COLO668 (cell line): Measurements from ENCODE around the gene TEPSIN.

Experiments used
- DNase-seq: peaks from one replicate; lab custom pipeline; 2025; ENCODE audit not compliant: unreplicated experiment; lab: John Stamatoyannopoulos, UW

TEPSIN gene

GRCh38 chr17:81187586-81188490 is 51.0 kb downstream of the TEPSIN start:
- DNase-seq: no peak

- no peak for DNase-seq
These were observed 51.7 kb downstream of the TEPSIN start for GRCh38 chr17:81187120-81187519.

GRCh38 chr17:81186203-81186602 is 52.7 kb downstream of the TEPSIN start:
- no peak for DNase-seq

- DNase-seq: no peak
These were observed 54.3 kb downstream of the TEPSIN start for GRCh38 chr17:81184555-81184954.

- DNase-seq: no peak
These were observed 55.0 kb downstream of the TEPSIN start for GRCh38 chr17:81183807-81184206.

GRCh38 chr17:81183316-81183715 is 55.5 kb downstream of the TEPSIN start:
- no peak for DNase-seq

GRCh38 chr17:81182596-81182995 is 56.3 kb downstream of the TEPSIN start:
- no peak for DNase-seq

GRCh38 chr17:81181811-81182185 is 57.1 kb downstream of the TEPSIN start:
- no peak for DNase-seq

- no peak for DNase-seq
These were observed 57.7 kb downstream of the TEPSIN start for GRCh38 chr17:81180836-81181810.

GRCh38 chr17:81179861-81180260 is 59.0 kb downstream of the TEPSIN start:
- no peak for DNase-seq

GRCh38 chr17:81179220-81179619 is 59.6 kb downstream of the TEPSIN start:
- DNase-seq: no peak
